Pancreas (tissue), 10 donors: ENCODE measurements around the gene SMR3B. TPM values are rescaled to one million over a fixed set of nuclear protein-coding genes. Genes with fewer than 3 reads are reported as not detected.

Source experiments
- ATAC-seq, 4 donors: fragments of 200-7000 bp; cut with Tn5 transposase; one replicate each; pipeline versions ENCODE4 v1.8.0 to v1.9.1; 2020; ENCODE audit warnings: mild to moderate bottlenecking in 4 of 4, moderate library complexity in 4 of 4
- DNase-seq, 6 donors: peaks; one replicate each; pipeline ENCODE4 v3.0.0-alpha.2; 2020
- FAIRE-seq: peaks from 2 replicates; lab custom pipeline; 2012; peaks lifted over from hg19 to GRCh38; lab: Jason Lieb, UNC
- H3K27ac ChIP-seq, 4 donors: fragments of 200-600 bp; sonication (generic); 1 replicate in 3 of 4; 2 replicates in 1 of 4; pipeline versions ENCODE4 v1.5.0 to v1.8.0; 2020
- H3K27me3 ChIP-seq, 4 donors: fragments of 200-600 bp; one replicate each; pipeline ENCODE4 v1.8.0; 2021
- H3K36me3 ChIP-seq, 3 donors: fragments of 200-600 bp; sonication (generic) in 1 of 3; one replicate each; pipeline versions ENCODE4 v1.5.0 to v1.8.0; 2020 to 2021
- H3K4me1 ChIP-seq, 3 donors: fragments of 200-600 bp; one replicate each; pipeline ENCODE4 v1.8.0; 2021
- H3K4me3 ChIP-seq, 4 donors: fragments of 200-600 bp; sonication (generic) in 2 of 4; one replicate each; pipeline versions ENCODE4 v1.5.0 to v1.8.0; 2020 to 2021
- H3K9me3 ChIP-seq, 4 donors: fragments of 200-600 bp; one replicate each; pipeline ENCODE4 v1.8.0; 2021
- CTCF ChIP-seq, 4 donors: fragments of 200-600 bp; sonication (generic) in 3 of 4; IDR thresholded peaks; one replicate each; pipeline versions ENCODE4 v1.5.0 to v1.8.0; 2021; ENCODE audit warnings: antibody characterized with exemption in 4 of 4
- WGBS, 2 donors: extraction: QIAGEN DNeasy Blood & Tissue Kit; methylation state at CpG; one replicate each; pipeline ENCODE4 v1.1.7; 2013; 5-methylcytosine and 5-hydroxymethylcytosine counted together
- intact Hi-C, 3 donors: fragments of 100-400 bp; cut with DNase I; formaldehyde crosslinking; loops; one replicate each; pipeline versions ENCODE4 v1.11.1 to v1.14.2; 2022
- polyA plus RNA-seq, 2 donors: library from polyadenylated mRNA; stranded (reverse); fragments of 200-250 nt; gene quantifications; one replicate each; pipeline ENCODE4 v1.2.3, GENCODE V29; 2013
- total RNA-seq, 6 donors: library from RNA; stranded (reverse); fragmentation: NEBNext Ultra II Directional in 4 of 6; extraction: Animal tissue kit (Norgen Biotek cat#: 25700) in 4 of 6; gene quantifications; one replicate each; pipeline versions ENCODE4 v1.2.1 to v1.2.4, GENCODE V29; 2021 to 2023
- donor health status: healthy with polysubstance abuse.
- donor health status: DM: no; HTN: no; CAD: no; lungs with moderate emphysema.
- donor health status: DM: no; HTN: no; CAD: no.
- donor health status: control.
- donor health status: control.
- donor health status: Bipolar disorder and iron deficiency.
- donor health status: DM: yes; HTN: yes; CAD: no.
- donor health status: DM: no; HTN: no; CAD: no.
- donor health status: DM: no; HTN: no; CAD: no.
- donor health status: DM: yes; HTN: yes; CAD: no.

Gene SMR3B
- total and polyA plus RNA-seq, 8 donors: not detected

DNA sequence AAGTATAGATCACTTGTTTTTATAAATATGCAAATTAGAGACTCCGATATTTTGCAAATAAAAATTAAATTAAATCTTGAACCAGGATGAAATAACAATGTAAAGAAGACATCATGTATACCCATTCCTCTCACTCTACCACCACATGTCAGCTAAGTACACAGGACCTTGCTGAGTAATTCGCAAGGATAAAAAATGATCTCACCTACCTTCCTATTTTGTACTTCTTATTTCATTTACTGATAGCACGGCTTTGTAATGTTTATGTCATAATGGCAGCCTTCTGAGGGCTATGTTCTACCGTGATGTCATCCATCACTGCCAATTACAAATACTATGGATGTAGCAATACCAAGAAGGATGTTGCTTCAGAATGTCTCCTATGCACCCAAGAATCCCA, 10.9 kb upstream of the SMR3B start:
- FAIRE-seq (no peak), ATAC-seq (no peak), DNase-seq (no peak)
- Histone ChIP-seq H3K4me1 (no peaks in the 10 kb centered on the region), H3K27ac (no peak overlapping the region), H3K27me3 (no peaks in the 10 kb centered on the region), H3K36me3 (no peaks in the 10 kb centered on the region), H3K9me3 (no peaks in the 10 kb centered on the region), H3K4me3 (no peak overlapping the region)
- TF ChIP-seq CTCF (IDR thresholded peaks at IDR 0.05): no peak
- 70 to 79% methylated on average over 4 of the region's 4 CpGs for WGBS, 2 donors
- intact Hi-C loops: no loop called here

DNA sequence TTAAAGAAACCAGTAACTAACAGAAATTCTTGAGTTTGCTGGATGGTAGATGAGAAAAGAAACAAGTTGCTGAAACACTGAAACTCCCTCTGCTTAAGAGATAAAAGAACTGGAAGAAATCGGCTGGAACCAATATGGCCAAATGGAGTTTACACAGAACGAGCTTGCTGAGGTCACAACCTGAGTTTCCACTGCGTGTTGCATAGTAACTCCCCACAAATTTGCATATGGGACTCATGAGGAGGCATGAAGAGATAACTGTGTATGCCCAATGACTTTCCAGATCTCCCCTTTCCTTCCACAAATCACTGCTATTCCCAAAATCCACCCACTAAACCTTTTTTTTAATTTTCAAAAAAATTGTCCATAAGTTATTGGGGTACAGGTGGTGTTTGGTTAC, 10.2 kb upstream of the SMR3B start:
- Histone ChIP-seq H3K36me3 (no peaks in the 10 kb centered on the region), H3K4me1 (no peaks in the 10 kb centered on the region), H3K27ac (no peak overlapping the region), H3K4me3 (no peak overlapping the region), H3K9me3 (no peaks in the 10 kb centered on the region), H3K27me3 (no peaks in the 10 kb centered on the region)
- DNase-seq (no peak), FAIRE-seq (no peak), ATAC-seq (no peak)
- no peak for TF ChIP-seq CTCF (IDR thresholded peaks at IDR 0.05)
- intact Hi-C loops: no loop called here
- 66 to 85% methylated on average over 3 of the region's 3 CpGs for WGBS, 2 donors

GRCh38 chr4:70380578-70380977, 2.4 kb upstream of the SMR3B start:
- Histone ChIP-seq H3K9me3 (no peaks in the 10 kb centered on the region), H3K4me1 (no peaks in the 10 kb centered on the region), H3K36me3 (no peaks in the 10 kb centered on the region), H3K27ac (no peak overlapping the region), H3K27me3 (no peaks in the 10 kb centered on the region), H3K4me3 (no peak overlapping the region)
- FAIRE-seq (no peak), DNase-seq (no peak), ATAC-seq (no peak)
- no peak for TF ChIP-seq CTCF (IDR thresholded peaks at IDR 0.05)
- WGBS, 2 donors: 68 to 69% methylated on average over 3 of the region's 3 CpGs
- intact Hi-C loops: no loop called here

DNA sequence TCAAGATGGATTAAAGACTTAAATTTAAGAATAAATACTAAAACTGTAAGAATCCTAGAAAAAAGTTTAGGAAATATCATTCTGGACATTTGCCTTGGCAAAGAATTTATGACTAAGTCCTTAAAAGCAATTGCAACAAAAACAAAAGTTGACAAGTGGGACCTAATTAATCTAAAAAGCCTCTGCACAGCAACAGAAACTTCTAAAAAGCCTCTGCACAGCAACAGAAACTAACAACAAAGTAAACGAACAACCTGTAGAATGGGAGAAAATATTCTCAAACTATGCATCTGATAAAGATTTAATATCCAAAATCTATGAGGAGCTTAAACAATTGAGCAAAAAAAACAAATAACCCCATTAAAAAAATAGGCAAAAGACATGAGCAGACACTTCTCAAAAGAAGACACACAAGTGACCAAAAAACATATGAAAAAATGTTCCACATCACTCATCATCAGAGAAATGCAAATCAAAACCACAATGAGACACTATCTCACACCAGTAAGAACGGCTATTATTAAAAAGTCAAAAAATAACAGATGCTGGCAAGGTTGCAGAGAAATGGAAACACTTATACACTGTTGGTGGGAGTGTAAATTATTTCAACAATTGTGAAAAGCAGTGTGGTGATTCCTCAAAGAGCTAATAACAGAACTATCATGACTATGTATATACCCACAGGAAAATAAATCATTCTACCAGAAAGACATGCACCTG, 9.3 kb downstream of the SMR3B start:
- no peak for FAIRE-seq
- no peak for ATAC-seq
- no peak for TF ChIP-seq CTCF (IDR thresholded peaks at IDR 0.05)
- WGBS, 2 donors: 37 to 55% methylated on average over 2 of the region's 2 CpGs
- no peak for DNase-seq
- no peaks in the 10 kb centered on the region for H3K27me3 ChIP-seq
- intact Hi-C loops: no loop called here
- no peaks in the 10 kb centered on the region for H3K9me3 ChIP-seq
- no peaks in the 10 kb centered on the region for H3K36me3 ChIP-seq
- no peak overlapping the region for H3K4me3 ChIP-seq
- H3K27ac ChIP-seq: no peak overlapping the region
- no peaks in the 10 kb centered on the region for H3K4me1 ChIP-seq

DNA sequence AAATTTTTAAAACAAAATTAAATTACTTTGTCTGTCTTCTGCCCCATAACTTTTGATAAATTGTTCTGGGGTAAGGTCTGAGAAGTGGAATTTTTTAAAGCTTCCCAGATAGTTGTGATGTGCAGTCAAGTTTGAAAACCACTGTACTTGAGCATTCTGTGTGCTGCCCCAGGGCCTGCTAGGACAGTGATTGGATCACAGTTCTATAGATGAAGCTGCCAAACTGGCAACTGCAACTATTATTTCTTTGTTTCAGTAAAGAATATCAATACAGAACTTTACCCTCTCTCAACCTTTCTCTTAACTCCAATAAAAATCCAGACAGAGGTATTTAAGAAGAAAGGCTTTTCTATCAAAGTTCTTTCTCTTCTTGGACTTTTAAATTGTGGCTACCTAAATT, 14.6 kb downstream of the SMR3B start, which contains the start of gene OPRPN:
Gene OPRPN, plus strand, starts transcription at position 361 of the 400 bp plus-strand sequence. CDS start 1,346 bp downstream, outside the sequence.
- H3K9me3 ChIP-seq: no peaks in the 10 kb centered on the region
- FAIRE-seq: no peak
- ATAC-seq: no peak
- DNase-seq: no peak
- H3K27ac ChIP-seq: no peak within 1 kb of the TSS
- H3K27me3 ChIP-seq: no peaks in the 10 kb centered on the region
- intact Hi-C loops: no loop called here
- TF ChIP-seq CTCF (IDR thresholded peaks at IDR 0.05): no peak
- no peaks in the 10 kb centered on the region for H3K36me3 ChIP-seq
- H3K4me1 ChIP-seq: no peaks in the 10 kb centered on the region
- H3K4me3 ChIP-seq: no peak within 1 kb of the TSS
